Parathyroid adenoma (tissue), 2 donors: ENCODE data around the gene GRID1.

ENCODE experiments used
- H2AFZ ChIP-seq: fragments of 300-600 bp; sonication (generic); one replicate; pipeline ENCODE4 v1.7.0; 2017; ENCODE audit warnings: antibody characterized with exemption, mild to moderate bottlenecking
- H3K27ac ChIP-seq: fragments of 300-600 bp; sonication (generic); one replicate; pipeline ENCODE4 v1.7.0; 2017
- H3K27me3 ChIP-seq: fragments of 300-600 bp; sonication (generic); one replicate; pipeline ENCODE4 v1.7.0; 2017; ENCODE audit warnings: low read length; ENCODE audit not compliant: control insufficient read depth, insufficient read depth
- H3K36me3 ChIP-seq: fragments of 300-600 bp; sonication (generic); one replicate; pipeline ENCODE4 v1.7.0; 2017; ENCODE audit warnings: low read length; ENCODE audit not compliant: control insufficient read depth, insufficient read depth
- H3K4me1 ChIP-seq: fragments of 300-600 bp; sonication (generic); one replicate; pipeline ENCODE4 v1.7.0; 2017; ENCODE audit warnings: control low read depth
- H3K4me2 ChIP-seq: fragments of 300-600 bp; sonication (generic); one replicate; pipeline ENCODE4 v1.7.0; 2017; ENCODE audit warnings: low read length
- H3K4me3 ChIP-seq: fragments of 300-600 bp; sonication (generic); one replicate; pipeline ENCODE4 v1.7.0; 2017; ENCODE audit warnings: low read depth, low read length
- H3K79me2 ChIP-seq: fragments of 300-600 bp; sonication (generic); one replicate; pipeline ENCODE4 v1.7.0; 2017; ENCODE audit warnings: control low read depth
- H3K9ac ChIP-seq: fragments of 300-600 bp; sonication (generic); one replicate; pipeline ENCODE4 v1.7.0; 2017; ENCODE audit warnings: mild to moderate bottlenecking
- H3K9me3 ChIP-seq: fragments of 300-600 bp; sonication (generic); one replicate; pipeline ENCODE4 v1.7.0; 2017; ENCODE audit warnings: low read length; ENCODE audit not compliant: control insufficient read depth
- TF ChIP-seq, protein P1 (sequence below): fragments of 300-600 bp; sonication (generic); IDR thresholded peaks from one replicate; pipeline ENCODE4 v1.7.0; 2017; ENCODE audit warnings: antibody characterized with exemption, mild to moderate bottlenecking
- donor health status: primary hyperparathyroidism.

The GRID1 gene

DNA sequence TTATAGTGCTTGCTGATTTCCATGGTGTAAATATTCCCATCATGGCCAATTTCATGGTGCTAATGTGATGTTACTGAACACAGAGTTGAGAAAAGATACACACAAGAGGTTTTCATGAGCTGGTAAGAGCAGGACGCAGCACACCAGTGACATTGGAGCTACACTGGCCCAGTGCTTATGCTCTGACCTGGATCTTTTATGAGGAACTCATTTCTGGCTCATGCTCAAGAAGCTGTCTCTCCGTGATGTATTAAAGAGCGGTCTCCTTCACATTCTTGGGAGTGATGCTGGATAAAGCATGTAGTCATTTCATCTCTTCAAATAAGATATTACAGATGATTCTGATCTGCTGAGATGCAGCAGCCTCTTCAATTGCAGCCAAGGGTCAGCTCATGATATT lies 785.2 kb downstream of the GRID1 start:
- TF ChIP-seq, protein P1, sequence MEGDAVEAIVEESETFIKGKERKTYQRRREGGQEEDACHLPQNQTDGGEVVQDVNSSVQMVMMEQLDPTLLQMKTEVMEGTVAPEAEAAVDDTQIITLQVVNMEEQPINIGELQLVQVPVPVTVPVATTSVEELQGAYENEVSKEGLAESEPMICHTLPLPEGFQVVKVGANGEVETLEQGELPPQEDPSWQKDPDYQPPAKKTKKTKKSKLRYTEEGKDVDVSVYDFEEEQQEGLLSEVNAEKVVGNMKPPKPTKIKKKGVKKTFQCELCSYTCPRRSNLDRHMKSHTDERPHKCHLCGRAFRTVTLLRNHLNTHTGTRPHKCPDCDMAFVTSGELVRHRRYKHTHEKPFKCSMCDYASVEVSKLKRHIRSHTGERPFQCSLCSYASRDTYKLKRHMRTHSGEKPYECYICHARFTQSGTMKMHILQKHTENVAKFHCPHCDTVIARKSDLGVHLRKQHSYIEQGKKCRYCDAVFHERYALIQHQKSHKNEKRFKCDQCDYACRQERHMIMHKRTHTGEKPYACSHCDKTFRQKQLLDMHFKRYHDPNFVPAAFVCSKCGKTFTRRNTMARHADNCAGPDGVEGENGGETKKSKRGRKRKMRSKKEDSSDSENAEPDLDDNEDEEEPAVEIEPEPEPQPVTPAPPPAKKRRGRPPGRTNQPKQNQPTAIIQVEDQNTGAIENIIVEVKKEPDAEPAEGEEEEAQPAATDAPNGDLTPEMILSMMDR = no peak
- Histone ChIP-seq H3K9ac (no peak overlapping the region), H3K4me2 (no peak overlapping the region)

DNA sequence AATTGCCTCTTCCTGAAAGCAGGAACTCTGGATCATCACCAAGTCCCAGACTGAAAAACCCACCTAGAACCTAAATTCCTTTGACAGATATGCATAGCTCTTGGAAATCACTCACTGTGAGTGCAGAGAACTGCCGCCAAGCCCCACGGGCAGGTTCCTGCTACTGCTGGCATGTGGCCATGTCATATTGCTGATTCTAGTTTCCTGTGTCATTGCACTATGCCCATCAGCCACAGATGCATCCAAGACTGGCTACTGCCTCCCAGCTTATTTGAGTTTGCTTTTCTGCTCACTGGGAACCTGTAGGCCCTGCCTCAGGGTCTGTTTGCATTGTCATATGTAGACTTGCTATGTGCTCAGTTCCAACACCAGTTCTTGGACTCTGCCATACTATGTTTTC lies 786.0 kb downstream of the GRID1 start:
- Histone ChIP-seq H3K4me1 (no peaks in the 10 kb centered on the region), H3K4me2 (no peak overlapping the region), H3K9me3 (no peaks in the 10 kb centered on the region), H3K27me3 (no peaks in the 10 kb centered on the region), H3K4me3 (no peak overlapping the region), H3K36me3 (no peaks in the 10 kb centered on the region), H3K9ac (no peak overlapping the region), H2AFZ (no peak overlapping the region), H3K27ac (no peak overlapping the region), H3K79me2 (no peaks in the 10 kb centered on the region)
- TF ChIP-seq, protein P1 = no peak

More for the DNA sequence above, 785.2 kb downstream of the GRID1 start:
- Histone ChIP-seq H3K4me1 (no peaks in the 10 kb centered on the region), H2AFZ (no peak overlapping the region), H3K27me3 (no peaks in the 10 kb centered on the region), H3K27ac (no peak overlapping the region), H3K36me3 (no peaks in the 10 kb centered on the region), H3K4me3 (no peak overlapping the region), H3K79me2 (no peaks in the 10 kb centered on the region), H3K9me3 (no peaks in the 10 kb centered on the region)

DNA sequence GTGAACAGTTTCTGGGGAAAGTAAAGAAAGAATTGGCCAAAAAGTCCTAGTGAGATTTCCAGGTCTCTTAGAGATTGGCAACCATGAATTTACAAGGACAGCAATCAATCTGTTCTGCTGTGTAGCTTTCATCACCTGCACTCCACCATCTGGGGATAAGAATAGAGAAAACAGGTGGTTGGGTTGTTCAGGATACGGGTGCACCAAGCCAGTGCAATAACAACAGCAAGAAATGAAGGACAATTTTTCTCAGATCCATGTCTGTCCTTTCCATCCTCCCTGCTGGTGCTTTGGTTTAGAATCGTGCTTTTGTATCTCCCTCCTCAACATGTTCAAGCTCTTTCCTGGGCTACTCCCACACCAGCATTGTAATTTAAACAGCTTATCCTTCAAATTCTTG lies 787.7 kb downstream of the GRID1 start:
- Histone ChIP-seq H3K4me1 (no peaks in the 10 kb centered on the region), H3K9ac (no peak overlapping the region), H3K79me2 (no peaks in the 10 kb centered on the region), H3K27me3 (no peaks in the 10 kb centered on the region), H2AFZ (no peak overlapping the region), H3K36me3 (no peaks in the 10 kb centered on the region), H3K4me2 (no peak overlapping the region), H3K9me3 (no peaks in the 10 kb centered on the region), H3K27ac (no peak overlapping the region), H3K4me3 (no peak overlapping the region)
- TF ChIP-seq, protein P1 = no peak

DNA sequence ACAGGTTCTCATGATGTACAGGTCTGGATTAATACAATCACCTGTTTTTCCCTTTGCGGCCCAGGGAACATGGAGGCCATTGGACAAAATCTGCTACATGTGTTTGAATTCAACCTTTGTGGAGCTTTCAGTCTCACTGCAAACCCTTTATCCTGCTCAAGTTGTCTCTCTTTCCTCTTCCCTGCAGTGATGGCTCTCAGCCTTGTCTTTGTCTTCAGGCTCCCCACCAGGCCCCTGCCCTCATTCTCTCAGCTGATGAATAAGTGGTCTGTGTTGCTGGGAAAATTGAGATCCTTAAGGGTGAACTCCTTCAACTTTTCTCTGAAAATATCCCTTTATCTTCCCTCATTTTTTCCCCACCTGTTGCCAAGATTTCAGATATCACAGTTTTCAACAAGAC lies 791.2 kb downstream of the GRID1 start:
- Histone ChIP-seq H3K4me3 (no peak overlapping the region), H3K27ac (no peak overlapping the region), H3K9me3 (no peaks in the 10 kb centered on the region), H3K36me3 (no peaks in the 10 kb centered on the region), H3K79me2 (no peaks in the 10 kb centered on the region), H3K9ac (no peak overlapping the region), H3K4me2 (no peak overlapping the region), H3K4me1 (no peaks in the 10 kb centered on the region), H3K27me3 (no peaks in the 10 kb centered on the region), H2AFZ (no peak overlapping the region)
- TF ChIP-seq, protein P1 = no peak

- Histone ChIP-seq H2AFZ (no peak overlapping the region), H3K9me3 (no peaks in the 10 kb centered on the region), H3K79me2 (no peaks in the 10 kb centered on the region), H3K27ac (no peak overlapping the region), H3K4me3 (no peak overlapping the region), H3K4me2 (no peak overlapping the region), H3K4me1 (no peaks in the 10 kb centered on the region), H3K9ac (no peak overlapping the region), H3K36me3 (no peaks in the 10 kb centered on the region), H3K27me3 (no peaks in the 10 kb centered on the region)
- TF ChIP-seq, protein P1 = no peak
Measured at GRCh38 chr10:85570871-85571270, 795.7 kb downstream of the GRID1 start.
